ENCODE data around the gene PNN.

PNN gene

DNA sequence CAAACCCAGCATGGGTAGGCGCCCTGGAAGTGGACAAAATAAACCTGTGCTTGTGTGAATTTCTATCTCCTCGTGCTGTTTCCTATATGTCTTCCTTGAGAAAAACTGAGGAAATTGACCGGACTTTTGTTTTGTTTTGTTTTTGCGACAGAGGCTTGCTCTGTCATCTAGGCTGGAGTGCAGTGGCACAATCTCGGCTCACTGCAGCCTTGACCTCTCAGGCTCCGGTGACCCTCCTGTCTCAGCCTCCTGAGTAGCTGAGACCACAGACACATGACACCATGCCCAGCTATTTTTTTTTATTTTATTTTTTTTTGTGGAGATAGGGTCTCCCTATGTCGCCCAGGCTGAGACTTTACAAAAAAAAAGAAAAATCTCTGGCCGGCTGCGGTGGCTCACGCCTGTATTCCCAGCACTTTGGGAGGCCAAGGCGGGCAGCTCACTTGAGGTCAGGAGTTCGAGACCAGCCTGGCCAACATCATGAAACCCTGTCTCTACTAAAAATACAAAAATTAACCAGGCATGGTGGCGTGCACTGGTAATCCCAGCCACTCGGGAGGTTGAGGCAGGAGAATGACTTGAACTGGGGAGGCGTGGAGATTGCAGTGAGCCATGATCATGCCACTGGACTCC lies 36.2 kb downstream of the PNN start:
- Histone ChIP-seq H3K9me3 (ENCODE audit: control insufficient read depth, low read length) (no peaks in the 10 kb centered on the region), H3K27me3 (ENCODE audit: control insufficient read depth, insufficient read depth, low read length) (no peaks in the 10 kb centered on the region), H3K4me1 (no peaks in the 10 kb centered on the region), H2AFZ (no peak overlapping the region), H3K36me3 (ENCODE audit: control insufficient read depth, insufficient read depth, low read length) (no peaks in the 10 kb centered on the region), H3K9ac (no peak overlapping the region), H3K4me3 (ENCODE audit: low read depth, low read length) (no peak overlapping the region), H3K4me2 (ENCODE audit: low read length) (no peak overlapping the region), H3K27ac (no peak overlapping the region), H3K79me2 (no peaks in the 10 kb centered on the region)
- TF ChIP-seq, protein P1, sequence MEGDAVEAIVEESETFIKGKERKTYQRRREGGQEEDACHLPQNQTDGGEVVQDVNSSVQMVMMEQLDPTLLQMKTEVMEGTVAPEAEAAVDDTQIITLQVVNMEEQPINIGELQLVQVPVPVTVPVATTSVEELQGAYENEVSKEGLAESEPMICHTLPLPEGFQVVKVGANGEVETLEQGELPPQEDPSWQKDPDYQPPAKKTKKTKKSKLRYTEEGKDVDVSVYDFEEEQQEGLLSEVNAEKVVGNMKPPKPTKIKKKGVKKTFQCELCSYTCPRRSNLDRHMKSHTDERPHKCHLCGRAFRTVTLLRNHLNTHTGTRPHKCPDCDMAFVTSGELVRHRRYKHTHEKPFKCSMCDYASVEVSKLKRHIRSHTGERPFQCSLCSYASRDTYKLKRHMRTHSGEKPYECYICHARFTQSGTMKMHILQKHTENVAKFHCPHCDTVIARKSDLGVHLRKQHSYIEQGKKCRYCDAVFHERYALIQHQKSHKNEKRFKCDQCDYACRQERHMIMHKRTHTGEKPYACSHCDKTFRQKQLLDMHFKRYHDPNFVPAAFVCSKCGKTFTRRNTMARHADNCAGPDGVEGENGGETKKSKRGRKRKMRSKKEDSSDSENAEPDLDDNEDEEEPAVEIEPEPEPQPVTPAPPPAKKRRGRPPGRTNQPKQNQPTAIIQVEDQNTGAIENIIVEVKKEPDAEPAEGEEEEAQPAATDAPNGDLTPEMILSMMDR (IDR thresholded peaks at IDR 0.05): no peak

DNA sequence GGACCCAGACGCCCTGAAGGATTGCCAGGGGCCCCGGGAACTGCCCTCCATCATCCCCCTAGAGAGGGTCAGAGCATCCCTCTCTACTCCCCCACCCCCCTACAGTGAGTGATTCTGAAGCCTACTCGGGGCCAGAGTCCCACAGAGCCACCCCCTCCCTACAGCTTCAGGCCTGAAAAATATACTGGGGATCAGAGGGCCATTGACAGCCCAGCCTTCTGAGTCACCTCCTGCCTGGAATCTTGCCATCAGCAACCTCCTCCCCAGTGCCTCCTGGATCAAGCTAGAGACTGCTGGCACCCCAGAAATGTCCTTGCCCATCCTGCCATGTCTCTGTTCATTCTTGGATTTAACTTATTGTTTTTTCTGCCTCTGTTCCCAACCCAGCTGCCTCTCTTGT lies 37.0 kb downstream of the PNN start:
- Histone ChIP-seq H3K27ac (no peak overlapping the region), H2AFZ (no peak overlapping the region), H3K27me3 (ENCODE audit: control insufficient read depth, insufficient read depth, low read length) (no peaks in the 10 kb centered on the region), H3K79me2 (no peaks in the 10 kb centered on the region), H3K9me3 (ENCODE audit: control insufficient read depth, low read length) (no peaks in the 10 kb centered on the region), H3K4me2 (ENCODE audit: low read length) (no peak overlapping the region), H3K4me1 (no peaks in the 10 kb centered on the region), H3K36me3 (ENCODE audit: control insufficient read depth, insufficient read depth, low read length) (no peaks in the 10 kb centered on the region), H3K9ac (no peak overlapping the region), H3K4me3 (ENCODE audit: low read depth, low read length) (no peak overlapping the region)
- TF ChIP-seq, protein P1 (IDR thresholded peaks at IDR 0.05): no peak

DNA sequence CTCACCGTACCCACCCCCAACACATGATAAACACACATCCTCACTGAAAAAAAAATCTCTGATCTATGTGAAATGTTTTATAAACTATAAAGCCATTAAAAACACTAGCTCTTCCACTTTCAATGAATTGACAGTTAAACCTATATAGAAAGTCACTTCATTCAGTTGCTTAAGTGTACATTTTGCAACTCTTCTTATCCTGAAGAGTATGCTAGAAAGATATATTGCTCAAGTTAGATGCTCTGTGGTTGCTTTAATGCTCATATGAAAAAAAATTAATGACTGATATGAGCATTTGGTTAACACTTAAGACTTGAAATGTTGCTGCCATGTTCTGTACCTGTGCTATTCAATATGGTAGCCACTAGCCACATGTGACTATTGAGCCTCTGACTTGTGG lies 37.6 kb downstream of the PNN start:
- no peak overlapping the region for H3K27ac ChIP-seq
- no peak overlapping the region for H3K9ac ChIP-seq
- H3K36me3 ChIP-seq (ENCODE audit: control insufficient read depth, insufficient read depth, low read length): no peaks in the 10 kb centered on the region
- H3K4me2 ChIP-seq (ENCODE audit: low read length): no peak overlapping the region
- H3K79me2 ChIP-seq: no peaks in the 10 kb centered on the region
- TF ChIP-seq, protein P1 (IDR thresholded peaks at IDR 0.05): no peak
- no peaks in the 10 kb centered on the region for H3K4me1 ChIP-seq
- no peaks in the 10 kb centered on the region for H3K27me3 ChIP-seq (ENCODE audit: control insufficient read depth, insufficient read depth, low read length)
- no peak overlapping the region for H3K4me3 ChIP-seq (ENCODE audit: low read depth, low read length)
- H3K9me3 ChIP-seq (ENCODE audit: control insufficient read depth, low read length): no peaks in the 10 kb centered on the region
- H2AFZ ChIP-seq: no peak overlapping the region

DNA sequence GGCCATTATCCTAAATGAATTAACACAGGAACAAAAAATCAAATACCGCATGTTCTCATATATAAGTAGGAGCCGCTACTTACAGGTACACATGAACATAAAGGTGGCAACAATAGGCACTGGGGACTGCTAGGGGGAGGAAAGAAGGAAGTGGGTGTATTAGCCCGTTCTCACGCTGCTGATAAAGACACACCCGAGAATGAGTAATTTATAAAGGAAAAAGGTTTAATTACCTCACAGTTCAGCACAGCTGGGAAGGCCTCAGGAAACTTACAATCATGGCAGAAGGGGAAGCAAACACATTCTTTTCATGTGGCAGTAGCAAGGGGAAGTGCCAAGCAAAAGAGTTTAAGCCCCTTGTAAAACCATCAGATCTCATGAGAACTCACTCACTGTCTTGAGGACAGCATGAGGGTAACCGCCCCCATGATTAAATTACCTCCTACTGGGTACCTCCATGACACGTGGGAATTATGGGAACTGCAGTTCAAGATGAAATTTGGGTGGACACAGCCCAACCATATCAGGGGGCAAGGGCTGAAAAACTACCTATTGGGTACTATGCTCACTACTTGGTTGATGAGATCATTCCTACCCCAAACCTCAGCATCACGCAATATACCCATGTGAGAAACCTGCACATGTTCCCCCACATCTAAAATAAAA lies 42.3 kb downstream of the PNN start:
- Histone ChIP-seq H3K9ac (no peak overlapping the region), H3K79me2 (no peaks in the 10 kb centered on the region), H3K4me3 (ENCODE audit: low read depth, low read length) (no peak overlapping the region), H3K4me2 (ENCODE audit: low read length) (no peak overlapping the region), H3K36me3 (ENCODE audit: control insufficient read depth, insufficient read depth, low read length) (no peaks in the 10 kb centered on the region), H3K27me3 (ENCODE audit: control insufficient read depth, insufficient read depth, low read length) (no peaks in the 10 kb centered on the region), H3K4me1 (no peaks in the 10 kb centered on the region), H2AFZ (no peak overlapping the region), H3K27ac (no peak overlapping the region), H3K9me3 (ENCODE audit: control insufficient read depth, low read length) (no peaks in the 10 kb centered on the region)
- TF ChIP-seq, protein P1 (IDR thresholded peaks at IDR 0.05): no peak

Measured in parathyroid adenoma (tissue), 2 donors.